Rectal smooth muscle tissue (tissue), 1 donor: ENCODE measurements around the gene PARVB.

Experiments used
- H3K27ac ChIP-seq: one replicate; pipeline ENCODE4 v1.7.0; 2013; ENCODE audit warnings: low read depth, low read length, inconsistent platforms
- H3K27me3 ChIP-seq: one replicate; pipeline ENCODE4 v1.7.0; 2013; ENCODE audit warnings: low read length; ENCODE audit not compliant: control insufficient read depth, insufficient read depth
- H3K36me3 ChIP-seq: one replicate; pipeline ENCODE4 v1.7.0; 2013; ENCODE audit warnings: low read length; ENCODE audit not compliant: control insufficient read depth, insufficient read depth
- H3K4me1 ChIP-seq: one replicate; pipeline ENCODE4 v1.7.0; 2013; ENCODE audit warnings: low read length; ENCODE audit not compliant: control insufficient read depth, insufficient read depth
- H3K4me3 ChIP-seq: one replicate; pipeline ENCODE4 v1.7.0; 2013; ENCODE audit warnings: low read length
- H3K9ac ChIP-seq: one replicate; pipeline ENCODE4 v1.7.0; 2013; ENCODE audit warnings: low read length

PARVB gene

DNA sequence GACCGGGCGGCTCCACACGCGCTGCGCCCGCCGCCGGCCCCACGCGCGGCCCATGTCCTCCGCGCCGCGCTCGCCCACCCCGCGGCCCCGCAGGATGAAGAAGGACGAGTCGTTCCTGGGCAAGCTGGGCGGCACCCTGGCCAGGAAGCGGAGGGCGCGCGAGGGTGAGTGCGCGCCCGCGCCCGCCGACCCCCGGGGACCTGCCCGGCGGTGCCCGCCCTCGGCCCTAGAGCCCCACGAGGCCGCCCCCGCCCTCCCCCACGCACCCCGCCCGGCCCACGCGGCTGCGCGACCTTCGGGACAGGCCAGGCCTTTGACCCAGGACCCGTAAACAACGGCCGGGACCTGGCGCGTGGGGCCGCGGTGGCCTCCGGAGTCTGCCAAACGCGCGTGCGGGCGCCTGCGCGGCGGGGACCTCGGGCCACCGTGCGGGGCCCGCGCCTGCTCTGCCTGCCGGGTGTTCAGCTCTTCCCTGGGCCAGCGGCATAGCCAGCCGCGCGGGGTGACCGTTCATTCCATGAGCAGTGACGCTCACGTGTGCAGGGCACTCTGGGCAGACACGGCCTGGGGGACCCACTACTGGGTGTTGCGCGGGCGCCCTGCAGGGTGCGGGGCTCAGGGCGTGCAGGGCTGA is at the start of gene PARVB:
Gene PARVB (plus strand): TSS at position 15 of the 634 bp plus-strand sequence. CDS start 38 bp downstream, at position 53.
- no peaks in the 10 kb centered on the region for H3K36me3 ChIP-seq
- peaks cover 4% of the 10 kb centered on the region for H3K4me1 ChIP-seq
- H3K4me3 ChIP-seq, result peak within 1 kb of the TSS; percentile 63
- H3K27me3 ChIP-seq, result no peaks in the 10 kb centered on the region
- H3K9ac ChIP-seq, result peak within 1 kb of the TSS; percentile 73
- H3K27ac ChIP-seq, result peak within 1 kb of the TSS; percentile 53

DNA sequence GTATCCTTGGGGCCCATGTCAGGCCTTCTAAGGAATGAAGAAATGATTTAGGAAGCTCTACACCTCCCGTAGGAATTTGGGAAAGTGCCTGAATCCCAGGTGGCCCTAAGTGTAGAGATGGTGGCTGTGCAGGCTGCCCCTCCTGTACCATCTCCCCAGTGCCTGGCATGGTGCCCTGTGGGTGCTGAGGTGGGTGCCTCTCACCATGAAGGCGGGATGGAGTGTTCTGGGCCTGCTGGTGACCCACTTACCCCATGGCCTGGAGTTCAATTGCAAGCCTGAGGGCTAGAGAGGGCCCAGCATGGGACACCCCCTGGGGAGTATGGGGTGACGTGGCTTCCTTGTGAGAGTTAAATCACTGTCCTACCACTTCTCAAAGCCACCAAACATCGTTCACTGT is 49.1 kb upstream of the PARVB start:
- Histone ChIP-seq H3K27me3 (no peaks in the 10 kb centered on the region), H3K4me1 (no peaks in the 10 kb centered on the region), H3K27ac (no peak overlapping the region), H3K4me3 (no peak overlapping the region), H3K9ac (no peak overlapping the region), H3K36me3 (peaks cover 31% of the 10 kb centered on the region)

GRCh38 chr22:43976861-43977795 is 47.0 kb upstream of the PARVB start:
- H3K4me3 ChIP-seq, result no peak overlapping the region
- peaks cover 32% of the 10 kb centered on the region for H3K36me3 ChIP-seq
- H3K4me1 ChIP-seq, result no peaks in the 10 kb centered on the region
- no peaks in the 10 kb centered on the region for H3K27me3 ChIP-seq
- H3K27ac ChIP-seq, result no peak overlapping the region
- H3K9ac ChIP-seq, result no peak overlapping the region

DNA sequence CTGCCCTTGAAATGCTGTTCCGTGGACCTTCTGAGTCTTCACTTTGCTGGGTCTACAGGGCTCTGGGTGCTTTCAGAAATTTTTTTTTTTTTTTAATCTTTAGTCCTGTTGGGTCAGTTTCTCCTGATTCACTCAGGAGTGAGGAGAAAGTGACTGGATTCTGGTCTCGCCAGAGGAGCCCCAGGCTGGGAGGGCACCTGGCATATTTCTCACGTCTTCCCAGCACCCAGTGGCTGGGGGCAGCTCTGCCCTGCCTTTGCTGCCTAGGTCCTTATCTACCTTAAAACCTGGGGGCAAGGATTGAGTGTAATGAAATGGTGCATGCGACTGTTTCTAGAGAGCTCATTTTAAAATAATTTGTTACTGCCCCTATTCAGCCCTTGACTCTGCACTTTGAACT is 45.5 kb upstream of the PARVB start:
- Histone ChIP-seq H3K9ac (no peak overlapping the region), H3K36me3 (peaks cover 30% of the 10 kb centered on the region), H3K27me3 (no peaks in the 10 kb centered on the region), H3K4me1 (no peaks in the 10 kb centered on the region), H3K27ac (no peak overlapping the region), H3K4me3 (no peak overlapping the region)

DNA sequence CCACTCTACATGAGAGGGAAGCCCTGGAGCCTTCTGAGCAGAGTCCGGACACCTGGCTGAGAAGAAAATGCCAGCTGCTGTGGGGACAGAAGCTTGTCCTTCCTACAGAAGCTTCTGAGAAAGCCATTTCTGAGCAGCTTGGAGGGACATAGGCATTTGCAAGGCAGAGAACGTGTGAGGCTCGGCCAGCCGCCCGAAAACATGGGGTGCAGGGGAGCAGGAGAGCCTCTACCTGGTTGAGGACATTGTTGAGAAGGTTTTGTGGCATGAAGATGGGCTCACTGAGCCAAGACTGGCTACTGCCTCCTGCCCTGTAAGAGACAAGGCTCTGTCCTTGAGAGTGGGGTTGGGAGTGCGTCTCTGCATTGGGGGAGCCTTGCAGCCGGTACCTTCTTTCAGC is 43.5 kb upstream of the PARVB start:
- Histone ChIP-seq H3K4me1 (no peaks in the 10 kb centered on the region), H3K4me3 (no peak overlapping the region), H3K27me3 (no peaks in the 10 kb centered on the region), H3K9ac (no peak overlapping the region), H3K36me3 (peaks cover 39% of the 10 kb centered on the region), H3K27ac (no peak overlapping the region)

GRCh38 chr22:43980996-43981395 is 43.1 kb upstream of the PARVB start:
- Histone ChIP-seq H3K4me3 (no peak overlapping the region), H3K36me3 (peaks cover 37% of the 10 kb centered on the region), H3K4me1 (no peaks in the 10 kb centered on the region), H3K9ac (no peak overlapping the region), H3K27me3 (no peaks in the 10 kb centered on the region), H3K27ac (no peak overlapping the region)

- H3K27me3 ChIP-seq, result no peaks in the 10 kb centered on the region
- H3K4me3 ChIP-seq, result no peak overlapping the region
Observed at GRCh38 chr22:43983808-43984207, 40.3 kb upstream of the PARVB start.

GRCh38 chr22:43985532-43985931 is 38.6 kb upstream of the PARVB start:
- Histone ChIP-seq H3K27me3 (no peaks in the 10 kb centered on the region), H3K4me1 (no peaks in the 10 kb centered on the region), H3K4me3 (no peak overlapping the region), H3K9ac (no peak overlapping the region), H3K27ac (no peak overlapping the region), H3K36me3 (peaks cover 24% of the 10 kb centered on the region)

More at GRCh38 chr22:43983808-43984207, 40.3 kb upstream of the PARVB start:
- Histone ChIP-seq H3K4me1 (no peaks in the 10 kb centered on the region), H3K36me3 (peaks cover 35% of the 10 kb centered on the region), H3K9ac (no peak overlapping the region), H3K27ac (no peak overlapping the region)

GRCh38 chr22:43988116-43988820 is 35.8 kb upstream of the PARVB start:
- Histone ChIP-seq H3K27me3 (no peaks in the 10 kb centered on the region), H3K4me1 (no peaks in the 10 kb centered on the region), H3K36me3 (peaks cover 34% of the 10 kb centered on the region), H3K27ac (no peak overlapping the region), H3K9ac (no peak overlapping the region), H3K4me3 (no peak overlapping the region)

GRCh38 chr22:43988960-43989359 is 35.1 kb upstream of the PARVB start:
- Histone ChIP-seq H3K9ac (no peak overlapping the region), H3K27ac (no peak overlapping the region), H3K27me3 (no peaks in the 10 kb centered on the region), H3K4me3 (no peak overlapping the region), H3K4me1 (no peaks in the 10 kb centered on the region), H3K36me3 (peaks cover 28% of the 10 kb centered on the region)

- no peak overlapping the region for H3K4me3 ChIP-seq
- peaks cover 29% of the 10 kb centered on the region for H3K36me3 ChIP-seq
- no peaks in the 10 kb centered on the region for H3K27me3 ChIP-seq
- H3K9ac ChIP-seq, result no peak overlapping the region
- no peak overlapping the region for H3K27ac ChIP-seq
- no peaks in the 10 kb centered on the region for H3K4me1 ChIP-seq
Observed at GRCh38 chr22:43990044-43990443, 34.1 kb upstream of the PARVB start.

- H3K27me3 ChIP-seq, result no peaks in the 10 kb centered on the region
- peaks cover 26% of the 10 kb centered on the region for H3K36me3 ChIP-seq
- H3K9ac ChIP-seq, result no peak overlapping the region
- H3K4me3 ChIP-seq, result no peak overlapping the region
- H3K27ac ChIP-seq, result no peak overlapping the region
- H3K4me1 ChIP-seq, result no peaks in the 10 kb centered on the region
Observed at GRCh38 chr22:43991316-43992020, 32.6 kb upstream of the PARVB start.
